MCF 10A (cell line): Measurements from ENCODE around the gene MEIS3. TPM values are rescaled to one million over a fixed set of nuclear protein-coding genes. Genes with fewer than 3 reads are reported as not detected.
A peak's percentile ranks its signal among the peaks of the same experiment; 100 is the strongest.

Experiments used
- Bru-seq: library from RNA; stranded (reverse); fragments of 400-500 nt; gene quantifications from one replicate; lab custom pipeline; 2021; lab: Mats Ljungman, UMichigan
- BruChase-seq, 2 experiments: library from RNA; stranded (reverse); fragments of 400-500 nt; gene quantifications; one replicate each; lab custom pipeline; 2021; lab: Mats Ljungman, UMichigan
- BruUV-seq: library from RNA; stranded (reverse); fragments of 400-500 nt; replicated peaks from 2 replicates; lab custom pipeline; 2021; lab: Mats Ljungman, UMichigan
- CTCF ChIA-PET: fragments of 300-600 bp; sonication (Branson Sonifier 250); formaldehyde crosslinking; extraction: SDS; loops from one replicate; lab custom pipeline; 2021; ENCODE audit warnings: antibody characterized with exemption, inconsistent platforms; lab: Yijun Ruan, JAX
- POLR2A ChIA-PET: fragments of 300-600, 350-650 bp; sonication (Branson Sonifier 250); formaldehyde crosslinking; extraction: SDS; loops from one replicate; lab custom pipeline; 2020; ENCODE audit warnings: antibody characterized with exemption, inconsistent platforms; lab: Yijun Ruan, JAX
- DNase-seq: peaks from one replicate; pipeline ENCODE4 v3.0.0-alpha.2; 2018; ENCODE audit not compliant: unreplicated experiment
- H3K27ac Mint-ChIP-seq: one replicate; pipeline ENCODE4 v1.8.0; 2022; ENCODE audit warnings: mild to moderate bottlenecking, low read depth, mixed read lengths; ENCODE audit not compliant: unreplicated experiment
- H3K27me3 Mint-ChIP-seq: one replicate; pipeline ENCODE4 v1.8.0; 2022; ENCODE audit warnings: mixed read lengths; ENCODE audit not compliant: insufficient read depth, unreplicated experiment
- H3K36me3 Mint-ChIP-seq: one replicate; pipeline ENCODE4 v1.8.0; 2022; ENCODE audit warnings: mild to moderate bottlenecking, moderate library complexity, mixed read lengths; ENCODE audit not compliant: insufficient read depth, unreplicated experiment
- H3K4me1 Mint-ChIP-seq: one replicate; pipeline ENCODE4 v1.8.0; 2022; ENCODE audit warnings: mixed read lengths; ENCODE audit not compliant: insufficient read depth, unreplicated experiment
- H3K4me3 Mint-ChIP-seq: one replicate; pipeline ENCODE4 v1.8.0; 2022; ENCODE audit warnings: mild to moderate bottlenecking, moderate library complexity, mixed read lengths; ENCODE audit not compliant: unreplicated experiment
- H3K9me3 Mint-ChIP-seq: one replicate; pipeline ENCODE4 v1.8.0; 2022; ENCODE audit warnings: mixed read lengths; ENCODE audit not compliant: unreplicated experiment
- CTCF ChIP-seq: fragments of 200-600 bp; IDR thresholded peaks from one replicate; pipeline ENCODE4 v1.8.0; 2022; ENCODE audit warnings: antibody characterized with exemption, mild to moderate bottlenecking; ENCODE audit not compliant: unreplicated experiment
- intact Hi-C: fragments of 100-400 bp; cut with micrococcal nuclease; formaldehyde crosslinking; loops from 2 replicates; pipeline ENCODE4 v1.14.1; 2022
- long read RNA-seq: library from polyadenylated mRNA; stranded (forward); transcript quantifications from one replicate; pipeline ENCODE4 v2.0.0, GENCODE V29; 2022
- total RNA-seq: library from RNA; stranded (reverse); gene quantifications from 2 replicates; pipeline ENCODE4 v1.2.3, GENCODE V29; 2022

The MEIS3 gene
- total RNA-seq: 6.6 and 11.2 TPM in 2 replicates
- Bru-seq, nascent RNA: percentile 43 among the genes with signal in this experiment
- BruChase-seq, experiment 1, labeled RNA remaining after a 6-hour chase: percentile 52 among the genes with signal in this experiment
- BruChase-seq, experiment 2, labeled RNA remaining after a 2-hour chase: percentile 44 among the genes with signal in this experiment
- long read RNA-seq, transcript MEIS3-204 (13 exons, 1,715 nt): major isoform, 5 of 14 reads
- long read RNA-seq, partial matches to known transcripts: 5 of 14 reads
- long read RNA-seq, other reads (novel, unspliced or antisense): 2 of 14 reads

GRCh38 chr19:47419030-47419783 lies at the start of gene MEIS3:
TSS of gene MEIS3 (minus strand) at chr19:47419527. CDS start at chr19:47419081, 446 bp downstream.
- Mint-ChIP-seq H3K9me3 (no peaks in the 10 kb centered on the region), H3K36me3 (no peaks in the 10 kb centered on the region), H3K27me3 (peaks cover 81% of the 10 kb centered on the region), H3K27ac (peak within 1 kb of the TSS; percentile 33), H3K4me1 (peaks cover 32% of the 10 kb centered on the region), H3K4me3 (peak within 1 kb of the TSS; percentile 63)
- intact Hi-C loops: no loop called here
- TF ChIP-seq CTCF: no peak
- CTCF ChIA-PET: interaction anchor here (0.6 kb wide), 1 partner anchor 70 kb away, joined by 5 read pairs; the partner anchor contains the start of gene DHX34
- POLR2A ChIA-PET: no interaction called here
- no TSS peak for BruUV-seq
- DNase-seq: no peak

- no peaks in the 10 kb centered on the region for H3K9me3 Mint-ChIP-seq
- DNase-seq: no peak
- H3K27me3 Mint-ChIP-seq: peaks cover 68% of the 10 kb centered on the region
- intact Hi-C loops: no loop called here
- TF ChIP-seq CTCF: no peak
- CTCF ChIA-PET: no interaction called here
- H3K4me1 Mint-ChIP-seq: peaks cover 7% of the 10 kb centered on the region
- H3K27ac Mint-ChIP-seq: no peak overlapping the region
- BruUV-seq: no TSS peak
- H3K4me3 Mint-ChIP-seq: no peak overlapping the region
- POLR2A ChIA-PET: no interaction called here
- H3K36me3 Mint-ChIP-seq: no peaks in the 10 kb centered on the region
Measured at GRCh38 chr19:47467914-47468313, 48.6 kb upstream of the MEIS3 start.

GRCh38 chr19:47465957-47466356 lies 46.6 kb upstream of the MEIS3 start:
- Mint-ChIP-seq H3K4me1 (peaks cover 2% of the 10 kb centered on the region), H3K4me3 (no peak overlapping the region), H3K9me3 (no peaks in the 10 kb centered on the region), H3K36me3 (no peaks in the 10 kb centered on the region), H3K27me3 (peaks cover 51% of the 10 kb centered on the region), H3K27ac (no peak overlapping the region)
- intact Hi-C loops: no loop called here
- no TSS peak for BruUV-seq
- TF ChIP-seq CTCF: no peak
- no peak for DNase-seq
- POLR2A ChIA-PET: no interaction called here
- CTCF ChIA-PET: no interaction called here
